OCI-LY7 (cell line): Measurements from ENCODE around the gene HECW1. TPM values are rescaled to one million over a fixed set of nuclear protein-coding genes. Genes with fewer than 3 reads are reported as not detected.
"Not testable (repeated sequence)": the region's sequence is repeated elsewhere in the genome, so short reads cannot be mapped to it uniquely, and the experiment has no call there.

Source experiments
- BruUV-seq: library from RNA; stranded (reverse); fragments of 400-500 nt; replicated peaks from 2 replicates; lab custom pipeline; 2021; lab: Mats Ljungman, UMichigan
- CTCF ChIA-PET: fragments of 300-600 bp; sonication (Branson Sonifier 250); formaldehyde crosslinking; loops from one replicate; lab custom pipeline; 2022; ENCODE audit warnings: antibody characterized with exemption; ENCODE audit not compliant: unreplicated experiment; lab: Charles Lee
- POLR2A ChIA-PET: fragments of 300-600 bp; sonication (Branson Sonifier 250); formaldehyde crosslinking; loops from one replicate; lab custom pipeline; 2022; ENCODE audit warnings: antibody characterized with exemption; lab: Charles Lee
- DNase-seq: peaks from one replicate; pipeline ENCODE4 v3.0.0-alpha.2; 2015; ENCODE audit warnings: low spot score
- H2AFZ ChIP-seq: fragments of 200-600 bp; sonication (generic), shearing (Covaris generic); 2 replicates; pipeline ENCODE4 v1.6.1; 2014; ENCODE audit warnings: mild to moderate bottlenecking, antibody characterized with exemption, low read length, moderate library complexity
- H3K27ac ChIP-seq: fragments of 200-600 bp; sonication (generic); 2 replicates; pipeline ENCODE4 v1.5.1; 2014; ENCODE audit warnings: mixed run types, low read depth, mild to moderate bottlenecking, moderate library complexity, low read length, inconsistent platforms; ENCODE audit not compliant: poor library complexity, severe bottlenecking
- H3K36me3 ChIP-seq: fragments of 200-600 bp; sonication (generic); 2 replicates; pipeline ENCODE4 v1.6.1; 2014; ENCODE audit warnings: mild to moderate bottlenecking, antibody characterized with exemption, low read length, moderate library complexity, mixed read lengths; ENCODE audit not compliant: insufficient read depth
- H3K4me1 ChIP-seq: fragments of 200-600 bp; sonication (generic); 2 replicates; pipeline ENCODE4 v1.5.1; 2014; ENCODE audit warnings: mild to moderate bottlenecking, low read length; ENCODE audit not compliant: insufficient read depth, poor library complexity, severe bottlenecking
- H3K4me2 ChIP-seq: fragments of 200-600 bp; sonication (generic); 2 replicates; pipeline ENCODE4 v1.6.1; 2014; ENCODE audit warnings: mild to moderate bottlenecking, low read length
- H3K4me3 ChIP-seq: fragments of 200-600 bp; sonication (generic); 2 replicates; pipeline ENCODE4 v1.5.1; 2014; ENCODE audit warnings: mild to moderate bottlenecking, low read depth, low read length; ENCODE audit not compliant: poor library complexity, severe bottlenecking
- H3K79me2 ChIP-seq: fragments of 200-600 bp; sonication (generic); 2 replicates; pipeline ENCODE4 v1.6.1; 2016; ENCODE audit warnings: low read depth, mild to moderate bottlenecking, low read length, moderate library complexity, mixed read lengths; ENCODE audit not compliant: insufficient read depth
- H3K9me2 ChIP-seq: fragments of 200-600 bp; sonication (generic); 2 replicates; pipeline ENCODE4 v1.6.1; 2016; ENCODE audit warnings: mild to moderate bottlenecking, low read length, mixed read lengths; ENCODE audit not compliant: insufficient read depth
- H3K9me3 ChIP-seq: fragments of 200-600 bp; sonication (generic); 2 replicates; pipeline ENCODE4 v1.6.1; 2014; ENCODE audit warnings: mild to moderate bottlenecking, mixed run types, low read length, mixed read lengths
- H4K20me1 ChIP-seq: fragments of 200-600 bp; sonication (generic); 2 replicates; pipeline ENCODE4 v1.6.1; 2014; ENCODE audit warnings: mild to moderate bottlenecking, antibody characterized with exemption, low read length, moderate library complexity, mixed read lengths; ENCODE audit not compliant: insufficient read depth
- EZH2phosphoT487 ChIP-seq: fragments of 200-600 bp; sonication (generic); IDR thresholded peaks from 2 replicates; pipeline ENCODE4 v1.6.1; 2018; ENCODE audit warnings: low read depth, borderline replicate concordance, mild to moderate bottlenecking, mixed run types, antibody characterized with exemption, low read length, moderate library complexity, mixed read lengths
- intact Hi-C: fragments of 100-400 bp; cut with micrococcal nuclease; formaldehyde crosslinking; loops from one replicate; pipeline ENCODE4 v1.10.0; 2022; ENCODE audit not compliant: unreplicated experiment
- total RNA-seq, 2 experiments: library from RNA; depleted of rRNA in 1 of 2; stranded (reverse); fragments of >200 nt in 1 of 2; shearing (Covaris generic) in 1 of 2; gene quantifications; 2 replicates each; pipeline ENCODE4 v1.2.3, GENCODE V29; 2014 to 2022
- TF ChIP-seq, protein P1 (sequence below): fragments of 200-600 bp; sonication (generic); conservative IDR thresholded peaks from 2 replicates; pipeline ENCODE4 v1.5.1; 2014; ENCODE audit warnings: mild to moderate bottlenecking, antibody characterized with exemption, low read length, moderate library complexity, mixed read lengths

Gene HECW1
- total RNA-seq, 2 experiments from 2014 or later: 2.0 TPM

GRCh38 chr7:43570688-43571365, 458.4 kb downstream of the HECW1 start:
- Histone ChIP-seq H3K9me2 (no peaks in the 10 kb centered on the region), H3K4me1 (no peaks in the 10 kb centered on the region), H2AFZ (no peak overlapping the region), H3K9me3 (no peaks in the 10 kb centered on the region), H3K79me2 (no peaks in the 10 kb centered on the region), H3K36me3 (no peaks in the 10 kb centered on the region), H3K27ac (no peak overlapping the region), H4K20me1 (no peaks in the 10 kb centered on the region), H3K4me3 (no peak overlapping the region), H3K4me2 (no peak overlapping the region)
- ChIA-PET CTCF (interaction anchor here (0.7 kb wide), 1 partner anchor 264 kb away, joined by 3 read pairs; no protein-coding TSS in a partner anchor), POLR2A (no interaction called here)
- no peak for TF ChIP-seq EZH2phosphoT487
- TF ChIP-seq, protein P1, sequence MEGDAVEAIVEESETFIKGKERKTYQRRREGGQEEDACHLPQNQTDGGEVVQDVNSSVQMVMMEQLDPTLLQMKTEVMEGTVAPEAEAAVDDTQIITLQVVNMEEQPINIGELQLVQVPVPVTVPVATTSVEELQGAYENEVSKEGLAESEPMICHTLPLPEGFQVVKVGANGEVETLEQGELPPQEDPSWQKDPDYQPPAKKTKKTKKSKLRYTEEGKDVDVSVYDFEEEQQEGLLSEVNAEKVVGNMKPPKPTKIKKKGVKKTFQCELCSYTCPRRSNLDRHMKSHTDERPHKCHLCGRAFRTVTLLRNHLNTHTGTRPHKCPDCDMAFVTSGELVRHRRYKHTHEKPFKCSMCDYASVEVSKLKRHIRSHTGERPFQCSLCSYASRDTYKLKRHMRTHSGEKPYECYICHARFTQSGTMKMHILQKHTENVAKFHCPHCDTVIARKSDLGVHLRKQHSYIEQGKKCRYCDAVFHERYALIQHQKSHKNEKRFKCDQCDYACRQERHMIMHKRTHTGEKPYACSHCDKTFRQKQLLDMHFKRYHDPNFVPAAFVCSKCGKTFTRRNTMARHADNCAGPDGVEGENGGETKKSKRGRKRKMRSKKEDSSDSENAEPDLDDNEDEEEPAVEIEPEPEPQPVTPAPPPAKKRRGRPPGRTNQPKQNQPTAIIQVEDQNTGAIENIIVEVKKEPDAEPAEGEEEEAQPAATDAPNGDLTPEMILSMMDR: no peak
- intact Hi-C loops: no loop called here
- BruUV-seq: no TSS peak
- no peak for DNase-seq

- no peaks in the 10 kb centered on the region for H3K4me1 ChIP-seq
- BruUV-seq: no TSS peak
- no peak overlapping the region for H3K4me2 ChIP-seq
- DNase-seq: no peak
- H3K9me2 ChIP-seq: no peaks in the 10 kb centered on the region
- POLR2A ChIA-PET: interaction anchor here (0.6 to 2.0 kb wide), 4 partner anchors 10 to 763 kb away, joined by 3 to 10 read pairs (median 4); partner anchors contain the start of gene STK17A
- no peaks in the 10 kb centered on the region for H4K20me1 ChIP-seq
- H3K79me2 ChIP-seq: no peaks in the 10 kb centered on the region
- intact Hi-C loops: no loop called here
- H2AFZ ChIP-seq: no peak overlapping the region
- no peaks in the 10 kb centered on the region for H3K36me3 ChIP-seq
- CTCF ChIA-PET: interaction anchor here (0.8 kb wide), 1 partner anchor 10 kb away, joined by 4 read pairs; the partner anchor contains the start of gene STK17A
- H3K4me3 ChIP-seq: no peak overlapping the region
- H3K9me3 ChIP-seq: no peaks in the 10 kb centered on the region
- H3K27ac ChIP-seq: no peak overlapping the region
- TF ChIP-seq, protein P1: no peak
- TF ChIP-seq EZH2phosphoT487: no peak
Measured at GRCh38 chr7:43572516-43573049, 460.1 kb downstream of the HECW1 start.

GRCh38 chr7:43573832-43574231, 461.4 kb downstream of the HECW1 start:
- DNase-seq, H3K4me2 ChIP-seq, BruUV-seq, CTCF ChIA-PET, intact Hi-C loops, H3K4me1 ChIP-seq, H3K36me3 ChIP-seq, H3K79me2 ChIP-seq, H2AFZ ChIP-seq, H3K4me3 ChIP-seq, H4K20me1 ChIP-seq, H3K9me2 ChIP-seq, H3K27ac ChIP-seq, H3K9me3 ChIP-seq: not testable (repeated sequence)
- POLR2A ChIA-PET: interaction anchor here (0.7 to 2.0 kb wide), 2 partner anchors 8 to 119 kb away, joined by 3 to 10 read pairs; partner anchors contain the start of gene STK17A
